HG02938 (cell line): ENCODE measurements around the gene GATA2.

Source experiments
- ATAC-seq: cut with Tn5 transposase; IDR thresholded peaks from one replicate; pipeline ENCODE4 v1.9.1; 2021; ENCODE audit warnings: mild to moderate bottlenecking, moderate library complexity; ENCODE audit not compliant: unreplicated experiment

Gene GATA2

DNA sequence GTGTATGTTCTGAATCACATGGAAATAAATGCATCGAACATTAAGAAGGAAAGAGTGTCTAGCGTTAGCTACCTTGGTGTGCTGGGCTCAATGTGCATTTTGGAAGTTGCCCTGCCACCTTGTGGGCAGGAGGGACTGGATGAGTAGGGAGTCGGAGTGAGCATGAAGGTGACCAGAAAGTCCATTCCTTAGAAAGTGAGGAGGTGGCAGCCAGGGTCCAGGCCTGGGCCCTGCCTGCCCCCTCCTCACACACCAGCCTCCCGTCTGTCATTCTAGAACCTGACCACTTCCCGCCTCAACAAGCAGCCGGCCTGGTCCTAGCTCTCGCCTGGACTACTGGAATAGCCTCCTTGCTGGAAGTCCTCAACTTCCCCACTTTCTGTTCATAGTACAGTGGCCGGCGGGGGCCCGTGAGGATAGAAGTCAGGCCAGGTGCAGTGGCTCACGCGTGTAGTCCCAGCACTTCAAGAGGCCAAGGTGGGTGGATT is 10.2 kb upstream of the GATA2 start:
- no peak for ATAC-seq

DNA sequence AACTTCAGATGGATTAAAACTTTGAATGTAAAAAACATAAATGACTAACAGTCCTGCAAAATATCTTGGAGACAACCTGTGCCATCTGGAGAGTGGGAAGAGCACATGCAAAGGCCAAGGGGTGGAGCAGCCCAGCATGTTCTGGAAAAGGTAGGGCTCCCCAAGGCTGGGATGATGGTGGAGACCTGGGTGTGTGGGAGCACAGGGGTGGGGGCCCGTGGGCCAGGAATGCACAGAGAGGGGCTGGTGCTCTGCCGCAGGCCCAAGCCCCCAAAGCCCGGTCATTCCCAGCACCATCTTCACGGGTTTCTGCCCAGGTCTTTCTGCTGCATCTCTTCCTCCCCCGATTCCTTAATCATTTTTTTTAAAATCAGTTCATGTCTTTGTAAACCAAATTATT is 9.7 kb upstream of the GATA2 start:
- ATAC-seq: no peak

DNA sequence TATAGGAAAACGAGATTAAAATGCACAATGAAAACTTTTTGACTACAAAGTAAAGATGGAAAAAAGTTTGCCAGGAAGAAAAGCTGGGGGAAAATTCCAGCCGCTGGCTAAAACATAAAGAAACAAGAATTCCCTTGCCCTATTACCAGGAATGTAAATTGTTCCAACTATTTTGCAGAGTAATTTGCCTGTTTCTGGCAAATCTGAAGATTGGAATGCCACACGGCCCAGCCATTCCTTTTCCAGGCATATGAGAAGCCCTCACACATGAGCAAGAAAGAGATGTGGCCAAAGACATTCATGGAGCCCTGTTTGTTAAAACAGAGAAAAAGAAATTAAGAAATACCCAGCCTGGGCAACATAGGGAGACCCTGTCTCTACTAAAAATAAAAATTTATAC is 8.4 kb upstream of the GATA2 start:
- no peak for ATAC-seq

DNA sequence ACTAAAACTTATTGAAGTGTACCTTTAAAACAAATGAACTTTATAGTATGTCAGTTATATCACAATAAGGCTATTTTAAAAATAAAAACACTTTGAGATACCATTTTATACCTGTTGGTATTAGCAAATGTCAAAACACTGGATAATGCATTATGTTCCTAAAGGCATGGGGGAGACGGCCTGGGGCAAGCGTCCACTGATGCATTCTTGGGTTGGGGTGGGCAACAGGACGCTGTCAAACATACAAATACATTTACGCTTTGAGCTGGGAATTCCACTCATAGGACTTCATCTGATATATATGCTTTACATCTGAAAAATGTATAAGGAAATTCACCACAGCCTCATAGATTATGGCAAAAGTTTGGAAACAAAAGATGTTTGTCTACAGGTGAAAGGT is 7.6 kb upstream of the GATA2 start:
- ATAC-seq: no peak

DNA sequence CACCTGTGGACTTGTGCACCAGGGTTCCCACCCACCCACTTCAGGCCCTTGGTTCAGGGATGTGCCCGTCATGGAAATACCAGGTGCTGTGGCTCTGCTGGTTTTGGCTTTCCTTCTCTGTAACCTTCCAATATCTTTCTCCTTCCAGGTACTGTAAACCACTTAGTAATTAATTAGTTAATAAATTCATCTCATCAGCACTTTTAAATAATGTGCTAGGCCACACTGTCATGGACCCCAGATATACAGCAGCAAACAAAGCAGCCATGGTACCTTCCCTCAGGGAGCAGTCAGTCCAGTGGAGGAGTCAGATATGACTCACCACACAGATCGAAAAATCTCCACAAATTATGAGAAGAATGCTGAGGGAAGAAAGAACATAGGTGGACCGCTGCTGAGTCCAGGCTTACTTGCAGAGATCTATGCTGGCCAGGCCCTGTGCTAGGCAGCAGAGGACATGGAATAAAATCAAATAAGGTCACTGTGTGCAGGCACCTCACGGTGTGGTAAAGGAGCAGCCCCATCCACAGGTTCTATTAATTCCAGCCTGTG is 6.8 kb upstream of the GATA2 start:
- no peak for ATAC-seq

DNA sequence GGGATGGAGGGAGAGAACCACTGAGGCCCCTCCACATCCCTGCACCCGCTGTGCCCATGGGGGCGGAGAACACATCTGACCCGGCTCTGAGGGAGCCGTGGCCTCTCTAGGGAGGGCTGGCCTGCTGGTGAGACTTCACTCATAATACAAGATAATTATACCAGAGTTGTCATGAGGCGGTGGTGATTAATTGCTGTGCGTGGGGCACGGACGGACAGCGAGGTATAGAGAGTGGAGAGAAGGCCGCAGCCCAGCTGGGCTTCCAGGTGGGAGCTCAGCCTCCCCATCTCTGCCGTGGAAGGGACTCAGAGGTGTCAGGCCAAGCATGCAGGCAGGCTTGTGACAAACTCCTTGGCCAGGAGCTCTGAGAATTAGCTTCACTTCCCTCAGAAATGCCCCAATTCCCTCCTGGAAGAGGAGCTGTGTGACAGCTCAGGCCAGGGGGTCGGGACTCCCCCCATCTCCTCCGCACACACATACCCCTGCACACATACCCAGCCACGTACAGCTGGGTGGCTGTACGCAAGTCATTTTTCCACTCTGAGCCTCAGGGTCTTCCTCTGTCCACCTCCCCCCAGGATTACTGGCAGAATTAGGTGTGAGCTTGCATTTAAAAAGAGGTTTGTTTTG is 6.0 kb upstream of the GATA2 start:
- no peak for ATAC-seq

DNA sequence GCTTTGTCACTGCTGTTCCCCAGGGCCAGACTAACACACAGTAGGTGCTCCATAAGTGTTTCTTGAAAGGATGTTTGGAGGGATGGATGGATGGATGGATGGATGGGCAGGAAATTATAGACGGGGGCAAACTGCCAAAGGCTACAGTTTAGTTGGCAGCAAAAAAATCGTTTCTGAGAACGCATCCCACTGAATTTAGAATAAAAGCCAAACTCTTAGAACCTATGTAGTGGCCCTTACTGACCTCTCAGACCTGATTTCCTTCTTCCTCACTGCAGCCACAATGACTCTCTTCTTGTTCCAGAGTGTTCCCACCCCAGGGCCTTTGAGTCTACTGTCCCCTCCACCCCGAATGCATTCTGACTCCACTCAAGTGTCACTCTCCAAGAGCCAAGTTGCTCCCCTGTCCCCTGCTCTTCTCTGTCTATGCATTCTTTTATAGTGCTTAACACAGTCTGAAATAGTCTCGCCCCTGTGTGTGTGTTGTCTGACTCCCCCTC is 5.2 kb upstream of the GATA2 start:
- ATAC-seq: no peak

DNA sequence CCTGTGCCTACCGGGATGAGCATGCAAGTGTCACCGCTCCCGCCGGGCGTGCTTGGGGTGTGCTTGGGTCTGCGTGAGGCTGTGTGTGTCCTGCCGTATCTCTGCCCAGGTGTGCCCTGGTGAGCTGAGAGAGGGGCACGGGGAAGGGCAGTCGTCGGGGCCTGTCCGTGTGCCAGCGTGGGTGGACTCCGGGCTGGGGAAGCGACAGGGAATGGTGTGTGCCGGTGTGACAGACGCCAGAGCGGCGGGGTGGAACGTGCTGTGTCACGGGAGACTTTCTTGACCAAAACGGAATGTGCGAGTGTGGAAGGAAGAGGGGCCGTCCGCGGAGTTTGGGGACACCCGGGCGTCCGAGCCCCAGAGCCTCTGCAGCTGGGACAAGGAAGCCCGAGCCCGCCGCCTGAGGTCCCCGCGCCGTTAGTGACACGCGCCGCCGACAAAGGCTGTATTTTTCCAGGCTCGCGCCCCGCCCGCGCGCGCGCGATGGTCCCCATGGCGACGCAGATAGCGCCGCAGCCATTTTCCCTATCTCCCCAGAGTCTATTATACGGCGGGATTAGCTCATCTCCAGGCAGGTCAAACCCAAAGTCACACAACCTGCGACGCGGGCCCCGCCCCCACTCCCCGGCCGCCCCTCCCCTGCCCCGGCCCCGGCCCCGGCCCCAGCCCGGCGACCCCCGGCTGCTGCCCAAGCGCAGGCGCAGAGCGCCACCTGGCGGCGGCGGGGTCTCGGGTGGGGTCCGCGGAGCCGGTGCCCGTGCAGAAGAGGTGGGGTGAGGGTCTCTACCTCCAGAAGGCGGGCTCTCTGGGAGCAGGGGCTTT is 4.5 kb upstream of the GATA2 start:
- no peak for ATAC-seq

DNA sequence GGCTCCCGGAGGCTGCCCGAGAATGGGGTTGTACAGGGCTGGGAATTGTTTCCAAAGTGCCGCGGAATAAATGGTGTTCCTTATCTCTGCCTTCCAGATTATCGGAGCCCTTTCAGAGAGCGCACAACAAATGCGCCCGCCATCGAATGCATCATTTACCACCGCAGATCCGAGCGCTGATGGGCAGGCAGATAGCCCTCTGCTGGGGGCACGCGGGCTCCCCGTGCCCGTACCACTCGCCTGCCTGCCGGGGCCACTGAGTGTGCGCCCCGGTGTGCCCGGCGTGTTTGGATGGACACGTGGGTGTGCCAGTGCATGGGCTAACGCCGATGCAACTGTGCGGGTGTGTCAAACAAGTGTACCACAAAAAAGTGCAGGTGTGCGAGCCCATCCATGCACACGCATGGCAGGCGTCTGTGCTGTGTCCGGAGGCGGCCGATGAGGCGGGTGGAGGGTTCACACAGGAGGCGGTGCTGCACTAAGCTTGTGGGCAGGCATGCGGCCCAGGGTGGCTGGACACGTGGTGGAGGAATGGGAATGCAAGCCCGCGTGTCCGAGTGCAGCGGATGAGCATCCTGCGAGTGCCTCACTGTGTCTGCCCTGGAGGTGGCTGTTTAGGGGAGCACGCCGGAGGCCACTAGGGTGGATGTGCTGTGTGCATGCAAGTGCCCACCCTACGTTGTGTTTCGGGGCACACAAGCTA is 3.8 kb upstream of the GATA2 start:
- ATAC-seq: no peak

DNA sequence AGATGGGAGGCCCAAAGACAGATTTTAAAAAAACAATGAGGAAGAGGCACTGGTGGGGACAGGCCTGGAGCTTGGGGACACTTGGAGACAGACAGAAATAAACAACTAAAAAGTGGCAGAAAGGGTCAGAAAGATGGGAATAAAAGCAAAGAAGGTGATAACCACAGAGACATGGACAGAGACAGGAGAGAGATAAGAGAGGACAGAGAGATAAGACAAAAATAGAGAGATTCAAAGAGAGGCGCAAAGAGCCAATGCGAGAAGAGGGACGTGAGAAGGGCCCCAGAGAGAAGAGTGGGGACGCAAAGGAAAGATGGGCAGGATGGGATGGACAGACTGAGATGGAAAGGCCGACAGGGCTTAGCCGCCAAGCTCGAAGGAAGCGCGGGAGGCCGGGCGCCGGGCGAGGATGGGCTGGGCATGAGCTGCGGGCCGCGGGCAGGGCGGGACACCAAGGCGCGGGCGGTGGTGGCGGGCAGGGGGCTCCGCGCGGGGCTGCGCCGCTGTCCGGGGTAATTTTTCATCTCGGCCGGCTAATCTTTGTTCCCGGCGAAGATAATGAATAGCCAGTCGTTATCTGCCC is 3.1 kb upstream of the GATA2 start:
- ATAC-seq: no peak

DNA sequence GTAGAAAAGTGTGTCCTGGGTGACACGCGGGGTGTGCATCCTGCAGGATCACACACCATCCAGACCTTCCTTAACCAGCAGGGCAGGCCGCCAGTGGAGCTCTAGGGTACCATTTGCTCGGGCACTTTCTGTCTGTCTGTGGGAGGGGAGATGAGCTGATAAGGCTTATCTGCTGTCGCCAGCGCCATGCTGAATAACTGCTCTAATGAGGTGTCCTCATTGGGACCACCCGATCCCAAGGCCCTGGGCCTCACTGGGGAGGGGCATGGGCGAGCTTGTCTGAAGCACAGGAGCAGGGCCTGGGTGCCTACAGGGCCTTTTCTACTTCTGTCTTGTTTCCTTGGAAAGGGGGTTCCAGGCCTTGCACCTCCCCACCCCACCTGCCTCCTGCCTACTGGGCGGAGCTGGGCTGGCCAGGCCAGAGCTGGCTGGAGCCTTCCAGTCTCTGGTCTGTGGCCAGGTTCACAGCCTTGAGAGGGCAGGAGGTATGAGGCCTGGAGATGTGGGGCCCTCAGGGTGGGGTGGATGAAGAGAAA is 2.5 kb upstream of the GATA2 start:
- ATAC-seq: no peak

DNA sequence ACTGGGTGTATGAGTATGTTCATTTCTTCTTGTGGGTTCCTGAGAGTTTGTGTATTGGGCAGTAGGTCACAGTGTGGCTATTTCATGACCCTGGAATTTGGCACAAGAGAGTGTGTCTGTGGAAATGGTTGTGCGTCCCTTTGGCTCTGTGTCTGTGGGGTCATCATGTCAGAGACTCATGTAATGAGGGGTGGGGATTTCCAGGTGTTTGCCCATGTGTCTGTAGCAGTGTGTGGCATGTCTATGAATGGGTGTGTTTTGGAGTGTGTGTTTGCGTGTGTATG is 1.3 kb upstream of the GATA2 start:
- no peak for ATAC-seq

DNA sequence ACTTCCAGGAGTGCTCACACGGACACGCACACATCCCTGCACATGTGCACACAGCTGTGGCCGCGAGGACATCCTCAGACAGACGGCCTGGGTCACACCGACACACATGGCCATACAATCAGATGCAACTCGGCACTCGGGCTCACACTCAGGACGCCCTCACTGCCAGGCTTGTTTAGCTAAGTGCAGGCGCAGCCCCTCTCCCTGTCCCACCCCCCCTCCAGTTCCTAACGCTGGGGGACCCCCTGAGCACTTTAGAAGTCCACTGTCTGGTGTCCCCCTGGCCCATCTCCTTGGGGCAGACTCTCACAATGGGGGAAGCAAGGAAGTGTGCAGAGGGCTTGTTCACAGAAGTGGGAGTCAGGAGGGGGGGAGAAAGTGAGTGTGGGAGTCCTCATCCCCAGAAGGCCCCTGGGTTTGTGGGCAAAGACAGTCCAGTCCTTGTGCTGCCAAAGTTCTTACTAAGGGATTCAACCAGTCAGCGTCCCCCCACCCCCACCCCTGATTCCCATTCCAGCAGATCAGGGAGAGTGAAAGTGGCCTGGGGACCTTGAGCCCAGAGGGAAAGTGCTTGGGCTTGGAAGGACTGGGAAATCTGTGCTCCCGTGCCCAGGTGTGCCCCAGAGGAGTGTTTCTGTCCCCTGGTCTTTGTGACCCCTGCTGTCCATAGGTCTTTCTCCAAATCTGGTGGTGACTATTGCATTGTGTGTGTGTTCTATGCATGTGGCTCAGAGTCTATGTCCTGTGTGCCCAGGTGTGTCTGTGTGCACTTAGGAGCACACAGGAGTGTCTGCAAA is 767 bp upstream of the GATA2 start:
- ATAC-seq: no peak

DNA sequence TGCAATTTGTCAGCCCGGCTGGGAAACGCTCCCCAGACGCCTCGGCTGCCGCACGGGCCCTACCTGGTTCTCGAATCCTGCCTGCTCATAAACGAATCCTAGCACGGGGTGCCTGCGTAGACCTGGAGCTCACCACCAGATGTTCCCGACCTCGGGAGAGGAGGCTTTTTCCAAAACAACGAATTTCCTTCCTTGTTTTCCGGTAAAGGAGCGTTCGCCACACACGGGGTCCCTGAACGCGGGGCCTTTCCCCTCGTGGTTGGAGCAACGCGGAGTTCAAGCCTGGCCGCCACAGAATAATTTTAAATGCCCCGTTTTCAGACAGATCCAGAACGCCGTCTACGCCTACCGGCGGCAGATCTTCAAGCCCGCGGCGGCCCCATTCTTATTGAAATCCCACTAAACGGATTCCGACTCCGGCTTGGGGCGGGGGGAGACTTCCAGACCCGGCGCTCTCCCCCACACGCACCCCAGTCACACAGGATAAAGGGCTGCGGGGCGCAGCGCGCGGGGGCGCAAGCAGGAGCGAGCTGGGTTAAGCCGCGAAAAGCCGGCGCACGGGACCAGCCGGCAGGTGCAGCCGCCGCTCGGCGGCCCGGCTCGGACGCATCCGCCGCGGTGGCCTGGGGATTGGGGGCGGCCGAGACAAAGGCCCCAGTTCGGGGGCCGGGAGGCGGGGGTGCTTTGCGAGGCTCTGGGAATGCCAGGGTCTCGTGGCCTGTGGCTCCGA is 895 bp downstream of the GATA2 start:
- ATAC-seq: no peak

DNA sequence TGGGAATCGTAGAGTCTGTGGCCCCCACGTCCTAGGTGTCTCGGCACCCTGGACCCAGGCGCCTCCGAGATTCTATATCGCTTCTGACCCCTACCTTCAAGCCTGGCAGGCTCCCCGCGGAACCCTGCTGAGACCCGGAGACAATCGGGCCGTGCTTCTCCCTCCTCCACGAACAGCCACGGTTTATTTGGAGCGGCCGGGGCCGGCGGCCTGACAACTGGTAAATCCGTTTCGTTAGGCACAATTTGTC is 1.4 kb downstream of the GATA2 start:
- no peak for ATAC-seq

DNA sequence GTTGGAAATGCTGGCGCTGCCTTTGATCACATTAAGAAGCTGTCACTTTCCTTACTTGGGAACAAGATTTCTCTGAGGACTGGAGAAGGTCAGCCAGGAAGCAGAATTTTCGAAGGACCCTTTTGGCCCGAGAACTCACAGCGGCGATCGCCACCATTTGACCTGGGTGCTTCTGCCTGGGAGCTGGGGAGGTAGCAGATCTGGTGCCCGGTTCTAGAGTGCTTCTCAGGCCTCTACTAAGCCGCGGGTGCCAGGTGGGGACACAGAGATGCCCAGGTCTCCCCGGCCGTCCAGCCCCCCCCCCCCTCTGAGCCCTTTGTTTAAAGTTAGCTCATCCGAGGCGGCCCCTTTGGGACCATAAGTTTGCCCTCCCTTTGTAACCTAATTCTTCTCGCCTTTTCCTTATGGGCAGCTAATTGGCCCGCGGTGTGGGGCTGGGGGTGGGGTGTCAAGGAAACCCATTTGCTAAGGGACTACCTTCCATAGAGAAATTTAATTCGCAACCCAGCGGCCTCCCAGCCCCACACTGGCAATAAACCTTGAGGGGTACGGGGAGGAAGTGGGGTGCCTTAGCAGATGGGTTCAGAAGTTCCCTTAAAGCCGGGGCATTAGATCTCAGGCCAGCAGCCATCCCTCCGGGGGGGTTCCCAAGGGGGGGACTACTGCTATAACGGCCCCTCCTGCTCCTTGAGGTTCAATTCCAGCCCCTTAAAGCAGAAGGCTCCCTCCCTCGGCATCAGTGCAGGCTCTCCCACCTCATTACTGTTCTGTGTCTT is 1.9 kb downstream of the GATA2 start:
- ATAC-seq: no peak

DNA sequence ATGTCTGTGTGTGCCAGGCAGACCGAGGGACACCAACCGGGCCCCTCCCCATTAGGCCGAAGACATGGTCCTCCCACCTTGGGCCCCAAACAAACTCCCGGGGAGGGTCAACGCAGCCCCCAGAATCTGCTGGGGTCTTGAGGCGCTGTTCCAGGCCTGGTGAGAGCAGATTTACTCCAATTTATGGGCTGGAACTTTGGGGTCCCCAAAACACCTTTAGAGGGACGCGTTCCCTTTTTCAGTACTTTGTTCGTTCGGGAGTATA is 2.4 kb downstream of the GATA2 start:
- no peak for ATAC-seq

DNA sequence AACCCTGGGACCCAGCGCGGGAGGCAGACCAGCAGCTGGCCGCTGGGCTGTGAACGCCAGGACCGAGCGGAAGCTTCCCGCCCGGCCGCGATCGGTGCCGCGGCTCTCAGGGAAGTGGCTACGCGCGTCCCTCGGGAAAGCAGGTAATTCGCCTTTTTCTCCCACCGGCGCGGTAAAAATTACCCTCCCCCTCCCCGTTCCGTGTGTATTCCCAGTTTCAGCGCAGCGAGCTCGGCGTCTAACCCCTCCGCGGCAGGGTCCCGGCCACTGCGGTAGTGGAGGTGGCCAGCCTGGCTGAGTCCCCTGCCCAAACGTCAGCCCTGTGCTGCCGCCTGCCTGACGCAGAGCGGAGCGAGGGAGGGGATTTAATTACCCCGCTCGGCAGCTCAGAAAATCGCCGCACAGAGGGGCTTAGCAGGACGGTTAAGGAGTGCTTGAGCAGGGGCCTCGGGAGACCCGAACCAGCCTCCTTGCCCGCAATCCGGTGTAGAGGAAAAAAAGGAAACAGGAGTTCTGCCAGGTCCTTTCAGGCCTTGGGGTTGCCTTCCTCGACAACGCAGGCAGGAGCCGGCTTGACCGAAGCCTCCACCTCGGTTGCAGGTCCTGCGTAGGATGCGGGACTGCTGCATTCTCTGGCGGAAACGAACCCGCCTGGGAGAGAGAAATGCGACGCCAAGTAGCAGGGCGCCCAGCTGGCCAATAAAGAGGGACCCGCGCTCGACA is 2.9 kb downstream of the GATA2 start:
- ATAC-seq: no peak

DNA sequence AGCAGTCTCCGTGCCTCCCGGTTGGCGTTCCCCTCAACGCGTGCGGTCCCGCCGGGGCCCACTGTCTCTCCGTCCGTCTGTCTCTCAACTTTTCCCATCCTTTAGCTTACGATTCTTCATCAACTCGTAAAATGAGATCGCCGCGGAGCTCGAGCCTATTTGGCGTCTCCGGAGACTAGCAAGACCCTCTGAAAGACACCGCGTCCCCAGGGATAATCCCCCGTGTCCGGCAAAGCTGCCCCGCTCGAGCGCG is 3.4 kb downstream of the GATA2 start:
- ATAC-seq: no peak
